Cerebellar nuclear complex (tissue), 1 donor: ENCODE data around the gene CTSH.
"Not testable (repeated sequence)": the region's sequence is repeated elsewhere in the genome, so short reads cannot be mapped to it uniquely, and the experiment has no call there.

Experiments
- DNase-seq, 2 experiments: peaks; one replicate each; lab custom pipeline; 2025; lab: John Stamatoyannopoulos, UW

CTSH gene

GRCh38 chr15:78921940-78922339, 22.9 kb downstream of the CTSH start:
- DNase-seq, result no peak

GRCh38 chr15:78921517-78921916, 23.3 kb downstream of the CTSH start:
- no peak for DNase-seq

DNA sequence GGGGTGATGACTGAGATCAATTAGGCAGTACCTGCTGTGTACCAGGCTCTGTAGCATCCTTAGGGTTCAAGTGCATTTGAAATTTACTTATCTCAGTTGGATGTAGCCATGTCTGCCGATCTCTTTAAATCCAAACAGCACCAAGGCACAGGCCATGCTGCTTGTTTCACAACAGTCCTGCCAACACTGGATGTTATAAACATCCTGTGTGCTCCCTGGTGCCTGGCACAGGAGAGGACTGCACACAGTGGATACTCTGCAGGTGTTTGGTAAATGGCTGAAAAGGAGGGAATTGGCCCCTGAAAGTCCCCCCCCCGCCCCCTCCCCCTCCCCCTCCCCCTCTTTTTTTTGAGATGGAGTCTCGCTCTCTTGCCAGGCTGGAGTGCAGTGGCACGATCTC, 27.0 kb downstream of the CTSH start:
- DNase-seq, result no peak

- DNase-seq, result no peak
Measured at GRCh38 chr15:78916088-78916487, 28.8 kb downstream of the CTSH start.

GRCh38 chr15:78915341-78916087, 29.3 kb downstream of the CTSH start:
- no peak for DNase-seq

DNA sequence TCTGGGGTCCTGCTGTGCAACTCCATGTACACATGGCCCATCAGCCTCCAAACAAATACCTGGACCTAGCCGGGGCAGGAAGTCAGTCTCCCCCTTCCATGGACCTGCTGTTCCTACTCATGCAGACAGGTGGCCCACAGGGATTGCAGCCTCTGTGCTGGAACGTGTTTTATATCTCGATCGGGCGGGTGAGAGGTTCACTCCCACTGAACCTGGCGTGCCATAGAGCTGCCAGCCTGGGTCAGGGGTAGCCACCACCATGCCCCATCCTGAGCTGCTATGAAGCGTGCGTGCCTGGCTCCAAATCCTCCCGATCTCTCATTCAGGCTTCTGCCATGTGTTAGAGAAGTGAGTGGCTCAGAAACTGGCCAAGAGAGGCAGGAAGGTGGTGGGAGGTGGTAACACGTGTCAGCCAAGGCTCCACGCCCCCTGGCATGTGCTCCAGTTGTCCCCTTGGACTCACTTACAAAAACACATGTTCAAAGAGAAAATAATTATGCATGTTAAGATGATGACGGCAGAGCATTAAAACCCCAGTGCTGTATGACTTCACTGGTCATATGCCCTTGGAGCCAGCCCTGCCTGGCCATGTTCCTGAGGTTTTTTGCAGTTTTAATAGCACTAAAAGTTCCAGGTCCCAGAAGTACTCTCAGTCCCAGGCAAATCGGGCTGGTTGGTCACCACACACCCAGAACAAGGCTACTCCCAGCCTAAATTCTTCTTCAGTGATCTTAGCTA, 30.6 kb downstream of the CTSH start:
- no peak for DNase-seq

DNA sequence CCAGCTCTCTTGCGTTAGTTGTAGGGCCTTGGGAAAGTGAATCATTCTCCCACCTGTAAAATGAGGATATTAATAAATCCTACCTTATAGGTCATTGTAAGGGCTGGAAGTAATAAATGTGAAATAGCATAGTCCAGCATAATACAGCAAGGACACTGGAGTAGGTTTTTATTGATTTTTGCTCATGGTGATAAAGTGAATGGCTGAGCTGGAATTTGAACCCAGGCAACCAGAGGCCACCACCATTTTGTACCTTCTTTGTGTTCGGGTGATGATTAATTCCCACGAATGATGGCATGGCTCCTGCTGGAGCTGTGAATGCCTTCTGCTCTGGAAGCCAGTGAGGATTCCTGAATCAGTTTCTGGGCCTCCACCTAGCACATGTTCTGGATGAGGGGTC, 31.8 kb downstream of the CTSH start:
- no peak for DNase-seq

GRCh38 chr15:78912316-78912715, 32.5 kb downstream of the CTSH start:
- DNase-seq, result no peak

- DNase-seq, result no peak
Measured at GRCh38 chr15:78910271-78910670, 34.6 kb downstream of the CTSH start.

DNA sequence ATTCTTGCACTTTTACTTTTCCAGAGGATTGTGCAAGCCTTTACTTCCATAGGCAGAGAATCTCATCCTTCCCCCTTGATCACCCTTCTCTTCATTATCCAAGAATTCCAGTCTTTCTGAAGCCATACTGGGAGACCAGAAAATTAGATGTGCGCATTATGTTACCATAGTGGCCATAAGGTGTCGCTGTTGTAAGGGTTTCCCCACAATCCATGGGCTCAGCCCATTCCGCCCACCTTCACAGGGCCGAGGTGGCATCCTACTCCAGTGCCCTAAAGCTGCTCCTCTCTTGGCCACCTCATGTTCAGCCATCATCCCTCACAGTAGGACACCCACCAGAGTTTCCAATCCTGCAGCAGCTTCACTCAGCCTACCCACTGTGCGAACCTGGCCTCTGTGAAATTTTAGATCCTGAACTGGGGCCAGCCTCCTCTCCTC, 35.0 kb downstream of the CTSH start:
- DNase-seq, result peak in 1 of 2 experiments; percentile 14

- DNase-seq, result no peak
Measured at GRCh38 chr15:78909160-78909695, 35.6 kb downstream of the CTSH start.

DNA sequence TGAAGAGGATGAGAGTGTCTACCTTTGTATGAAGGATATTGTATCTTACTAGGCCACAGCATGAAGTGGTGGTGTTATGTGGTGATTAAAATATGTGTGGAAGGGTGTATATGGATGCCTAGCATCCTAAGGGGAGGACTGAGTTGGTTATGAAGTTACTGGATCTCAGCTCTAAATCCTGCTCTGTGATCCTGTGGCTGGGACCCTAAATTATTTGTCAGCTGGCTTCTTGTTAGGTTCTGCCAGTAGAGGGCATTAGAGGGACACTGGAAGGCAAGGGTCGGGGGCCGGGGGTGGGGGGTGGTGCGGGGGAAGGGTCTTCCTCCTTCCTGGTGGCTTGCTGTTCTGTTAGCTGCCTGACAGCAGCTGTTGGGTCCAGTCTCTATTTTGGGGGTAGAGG, 37.3 kb downstream of the CTSH start:
- no peak for DNase-seq

- DNase-seq, result no peak
Measured at GRCh38 chr15:78906316-78906620, 38.6 kb downstream of the CTSH start.

DNA sequence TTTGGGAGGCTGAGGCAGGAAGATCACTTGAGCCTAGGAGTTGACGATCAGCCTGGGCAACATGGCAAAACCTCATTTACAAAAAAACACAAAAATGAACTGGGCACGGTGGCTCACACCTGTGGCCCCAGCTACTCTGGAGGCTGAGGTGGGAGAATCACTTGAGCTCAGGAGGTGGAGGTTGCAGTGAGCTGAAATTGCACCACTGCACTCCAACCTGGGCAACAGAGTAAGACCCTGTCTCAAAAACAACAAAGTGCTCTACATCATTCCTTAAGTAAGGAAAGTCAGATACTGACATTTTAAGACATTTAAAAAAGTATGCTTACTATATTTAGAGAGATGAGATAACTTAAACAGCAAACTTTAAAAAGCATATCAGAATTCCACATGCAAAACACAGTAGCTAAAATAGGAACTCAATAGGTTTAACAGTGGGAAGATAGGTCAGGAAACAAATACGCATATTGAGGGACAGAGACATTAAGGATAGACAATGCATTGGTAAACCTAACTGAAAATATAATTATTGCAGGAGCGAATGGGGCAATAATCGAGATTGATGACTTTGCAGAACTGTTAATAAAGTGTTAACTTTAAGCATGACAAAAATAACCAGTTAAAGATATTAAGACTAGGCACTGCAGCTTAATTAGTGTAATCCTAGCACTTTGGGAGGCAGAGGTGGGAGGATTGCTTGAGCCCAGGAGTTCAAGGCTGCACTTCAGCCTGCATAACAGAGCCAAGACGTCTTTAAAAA, 40.1 kb downstream of the CTSH start:
- DNase-seq, result no peak

GRCh38 chr15:78902281-78903032, 42.4 kb downstream of the CTSH start:
- not testable (repeated sequence) for DNase-seq

DNA sequence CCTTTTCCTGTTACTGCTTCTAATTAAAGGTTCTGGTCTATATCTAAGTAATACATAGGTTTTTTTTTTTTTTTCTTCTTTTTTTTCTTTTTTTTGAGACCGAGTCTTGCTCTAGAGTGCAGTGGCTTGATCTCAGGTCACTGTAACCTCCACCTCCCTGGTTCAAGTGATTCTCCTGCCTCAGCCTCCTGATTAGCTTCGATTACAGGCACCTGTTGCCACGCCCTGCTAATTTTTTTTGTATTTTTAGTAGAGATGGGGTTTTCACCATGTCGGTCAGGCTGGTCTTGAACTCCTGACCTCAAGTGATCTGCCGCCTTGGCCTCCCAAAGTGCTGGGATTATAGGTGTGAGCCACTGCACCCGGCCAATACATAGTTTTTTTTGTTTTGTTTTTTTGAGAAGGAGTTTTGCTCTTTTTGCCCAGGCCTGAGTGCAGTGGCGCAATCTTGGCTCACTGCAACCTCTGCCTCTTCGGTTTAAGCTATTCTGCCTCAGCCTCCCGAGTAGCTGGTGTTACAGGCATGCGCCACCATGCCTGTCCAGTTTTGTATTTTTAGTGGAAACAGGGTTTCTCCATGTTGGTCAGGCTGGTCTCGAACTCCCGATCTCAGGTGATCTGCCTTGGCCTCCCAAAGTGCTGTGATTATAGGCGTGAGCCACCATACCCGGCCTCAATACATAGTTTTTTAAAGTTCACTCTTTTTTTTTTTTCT, 43.9 kb downstream of the CTSH start:
- not testable (repeated sequence) for DNase-seq

- DNase-seq, result no peak
Measured at GRCh38 chr15:78898540-78898939, 46.3 kb downstream of the CTSH start.

DNA sequence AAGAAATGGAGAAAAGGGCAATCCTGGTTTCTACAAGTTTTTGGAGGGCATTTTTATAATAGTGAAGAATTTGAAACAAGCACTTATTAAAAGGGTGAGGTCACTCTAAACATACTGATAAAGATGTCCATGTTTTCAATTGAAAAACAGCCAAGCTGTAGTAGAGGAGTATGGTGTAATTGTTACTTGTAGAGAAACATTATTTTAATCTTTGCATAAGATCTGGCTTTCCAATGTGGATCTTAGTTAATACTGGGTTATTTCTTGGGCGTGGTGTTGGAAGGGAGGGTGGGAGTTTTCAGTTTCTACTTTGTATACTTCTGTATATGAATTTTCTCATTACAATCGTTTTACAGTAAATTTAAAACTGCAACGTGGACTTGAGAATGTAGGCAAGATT, 49.4 kb downstream of the CTSH start:
- no peak for DNase-seq

GRCh38 chr15:78893538-78893937, 51.3 kb downstream of the CTSH start:
- no peak for DNase-seq

GRCh38 chr15:78889000-78889399, 55.8 kb downstream of the CTSH start:
- DNase-seq, result no peak

DNA sequence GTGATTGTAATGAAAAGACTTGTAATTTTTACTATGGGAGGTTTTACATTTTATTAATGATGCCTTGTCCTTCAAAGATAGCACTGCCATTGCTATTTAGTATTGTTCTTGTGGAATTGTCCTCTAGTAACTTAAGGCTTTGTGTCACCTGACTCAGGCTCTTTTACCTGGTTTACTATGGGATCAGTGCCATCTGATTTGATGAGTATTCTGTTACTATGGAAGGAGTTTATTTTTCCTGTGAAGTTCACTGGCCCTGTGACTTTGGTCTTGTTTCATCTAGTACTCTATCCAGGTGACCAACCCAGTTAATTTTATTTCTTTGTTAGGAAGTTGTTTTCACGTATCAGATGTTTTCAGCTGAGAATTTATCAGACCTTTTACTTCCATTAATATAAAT, 63.2 kb downstream of the CTSH start:
- DNase-seq, result no peak
